OCI-LY1 (cell line): Measurements from ENCODE around the gene LDAF1.

Experiments
- H2AFZ ChIP-seq: fragments of 200-600 bp; sonication (generic), shearing (Covaris generic); 2 replicates; pipeline ENCODE4 v1.6.0; 2014; ENCODE audit warnings: antibody characterized with exemption, mild to moderate bottlenecking, low read length
- H3F3A ChIP-seq: fragments of 200-600 bp; sonication (generic), shearing (Covaris generic); 2 replicates; pipeline ENCODE4 v1.6.0; 2014; ENCODE audit warnings: mild to moderate bottlenecking, antibody characterized with exemption, low read length, moderate library complexity; ENCODE audit not compliant: insufficient read depth
- H3K27ac ChIP-seq: fragments of 200-600 bp; sonication (generic); 2 replicates; pipeline ENCODE4 v1.5.1; 2014; ENCODE audit warnings: low read length, mixed run types, mild to moderate bottlenecking, low read depth; ENCODE audit not compliant: poor library complexity, severe bottlenecking
- H3K27me3 ChIP-seq: fragments of 200-600 bp; sonication (generic); 2 replicates; pipeline ENCODE4 v1.6.0; 2014; ENCODE audit warnings: antibody characterized with exemption, mild to moderate bottlenecking, low read length, moderate library complexity; ENCODE audit not compliant: insufficient read depth
- H3K36me3 ChIP-seq: fragments of 200-600 bp; sonication (generic); 2 replicates; pipeline ENCODE4 v1.6.1; 2014; ENCODE audit warnings: mild to moderate bottlenecking, antibody characterized with exemption, low read length, moderate library complexity, mixed read lengths; ENCODE audit not compliant: insufficient read depth
- H3K4me1 ChIP-seq: fragments of 200-600 bp; sonication (generic); 2 replicates; pipeline ENCODE4 v1.5.1; 2014; ENCODE audit warnings: mild to moderate bottlenecking, low read length, moderate library complexity; ENCODE audit not compliant: insufficient read depth, severe bottlenecking
- H3K4me2 ChIP-seq: fragments of 200-600 bp; sonication (generic), shearing (Covaris generic); 2 replicates; pipeline ENCODE4 v1.6.1; 2014; ENCODE audit warnings: low read length
- H3K4me3 ChIP-seq: fragments of 200-600 bp; sonication (generic); 2 replicates; pipeline ENCODE4 v1.5.1; 2014; ENCODE audit warnings: low read length, low read depth, mild to moderate bottlenecking, mixed read lengths; ENCODE audit not compliant: poor library complexity, severe bottlenecking
- H3K79me2 ChIP-seq: fragments of 200-600 bp; shearing (Covaris generic); 2 replicates; pipeline ENCODE4 v1.6.1; 2016; ENCODE audit warnings: mixed run types, low read length, mixed read lengths; ENCODE audit not compliant: insufficient read depth
- H3K9ac ChIP-seq: fragments of 200-600 bp; sonication (generic), shearing (Covaris generic); 2 replicates; pipeline ENCODE4 v1.6.1; 2014; ENCODE audit warnings: mild to moderate bottlenecking, low read length, mixed read lengths
- H3K9me2 ChIP-seq: fragments of 200-600 bp; sonication (generic), shearing (Covaris generic); 2 replicates; pipeline ENCODE4 v1.6.1; 2014; ENCODE audit warnings: low read depth, mild to moderate bottlenecking, low read length, mixed read lengths
- H3K9me3 ChIP-seq: fragments of 200-600 bp; shearing (Covaris generic); 2 replicates; pipeline ENCODE4 v1.6.1; 2014; ENCODE audit warnings: low read length, mixed read lengths
- H4K20me1 ChIP-seq: fragments of 200-600 bp; sonication (generic), shearing (Covaris generic); 2 replicates; pipeline ENCODE4 v1.6.0; 2016; ENCODE audit warnings: mild to moderate bottlenecking, low read length; ENCODE audit not compliant: insufficient read depth
- EZH2 ChIP-seq: fragments of 200-600 bp; sonication (generic), shearing (Covaris generic); IDR thresholded peaks from 2 replicates; pipeline ENCODE4 v1.8.0; 2017; ENCODE audit warnings: borderline replicate concordance, mixed run types, mild to moderate bottlenecking, antibody characterized with exemption, low read length, moderate library complexity, mixed read lengths
- TF ChIP-seq, protein P1 (sequence below): fragments of 200-600 bp; sonication (generic), shearing (Covaris generic); IDR thresholded peaks from 2 replicates; pipeline ENCODE4 v1.5.1; 2017; ENCODE audit warnings: mild to moderate bottlenecking, antibody characterized with exemption, low read length, moderate library complexity, mixed read lengths

LDAF1 gene

DNA sequence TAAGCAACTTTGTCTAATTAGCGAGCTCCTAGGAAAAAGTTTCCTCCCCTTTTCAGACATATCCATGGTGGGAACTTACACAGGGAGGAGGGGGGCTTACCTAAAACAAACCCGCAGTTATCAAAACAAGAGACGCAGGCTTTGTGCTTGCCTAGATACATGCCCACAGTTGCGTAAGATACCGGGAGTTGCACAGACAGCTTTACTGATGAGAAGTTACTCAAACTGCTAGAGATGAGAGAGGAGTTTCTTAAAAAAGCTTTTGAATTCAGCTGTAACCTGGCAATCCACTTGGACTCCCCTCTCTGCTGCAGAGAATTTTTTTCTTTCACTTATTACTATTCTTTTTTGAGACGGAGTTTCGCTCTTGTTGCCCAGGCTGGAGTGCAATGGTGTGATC lies 59.7 kb downstream of the LDAF1 start:
- no peaks in the 10 kb centered on the region for H3K79me2 ChIP-seq
- no peak overlapping the region for H3K27ac ChIP-seq
- H2AFZ ChIP-seq = no peak overlapping the region
- H3K27me3 ChIP-seq = peaks cover 7% of the 10 kb centered on the region; the same call in 1 of the 2 replicates
- no peaks in the 10 kb centered on the region for H4K20me1 ChIP-seq
- H3K9ac ChIP-seq = no peak overlapping the region
- H3K36me3 ChIP-seq = no peaks in the 10 kb centered on the region
- no peaks in the 10 kb centered on the region for H3K4me1 ChIP-seq
- no peak overlapping the region for H3K4me3 ChIP-seq
- H3K9me3 ChIP-seq = no peaks in the 10 kb centered on the region
- H3K4me2 ChIP-seq = no peak overlapping the region
- no peaks in the 10 kb centered on the region for H3K9me2 ChIP-seq
- TF ChIP-seq EZH2 = no peak
- TF ChIP-seq, protein P1, sequence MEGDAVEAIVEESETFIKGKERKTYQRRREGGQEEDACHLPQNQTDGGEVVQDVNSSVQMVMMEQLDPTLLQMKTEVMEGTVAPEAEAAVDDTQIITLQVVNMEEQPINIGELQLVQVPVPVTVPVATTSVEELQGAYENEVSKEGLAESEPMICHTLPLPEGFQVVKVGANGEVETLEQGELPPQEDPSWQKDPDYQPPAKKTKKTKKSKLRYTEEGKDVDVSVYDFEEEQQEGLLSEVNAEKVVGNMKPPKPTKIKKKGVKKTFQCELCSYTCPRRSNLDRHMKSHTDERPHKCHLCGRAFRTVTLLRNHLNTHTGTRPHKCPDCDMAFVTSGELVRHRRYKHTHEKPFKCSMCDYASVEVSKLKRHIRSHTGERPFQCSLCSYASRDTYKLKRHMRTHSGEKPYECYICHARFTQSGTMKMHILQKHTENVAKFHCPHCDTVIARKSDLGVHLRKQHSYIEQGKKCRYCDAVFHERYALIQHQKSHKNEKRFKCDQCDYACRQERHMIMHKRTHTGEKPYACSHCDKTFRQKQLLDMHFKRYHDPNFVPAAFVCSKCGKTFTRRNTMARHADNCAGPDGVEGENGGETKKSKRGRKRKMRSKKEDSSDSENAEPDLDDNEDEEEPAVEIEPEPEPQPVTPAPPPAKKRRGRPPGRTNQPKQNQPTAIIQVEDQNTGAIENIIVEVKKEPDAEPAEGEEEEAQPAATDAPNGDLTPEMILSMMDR = no peak
- H3F3A ChIP-seq = no peaks in the 10 kb centered on the region

DNA sequence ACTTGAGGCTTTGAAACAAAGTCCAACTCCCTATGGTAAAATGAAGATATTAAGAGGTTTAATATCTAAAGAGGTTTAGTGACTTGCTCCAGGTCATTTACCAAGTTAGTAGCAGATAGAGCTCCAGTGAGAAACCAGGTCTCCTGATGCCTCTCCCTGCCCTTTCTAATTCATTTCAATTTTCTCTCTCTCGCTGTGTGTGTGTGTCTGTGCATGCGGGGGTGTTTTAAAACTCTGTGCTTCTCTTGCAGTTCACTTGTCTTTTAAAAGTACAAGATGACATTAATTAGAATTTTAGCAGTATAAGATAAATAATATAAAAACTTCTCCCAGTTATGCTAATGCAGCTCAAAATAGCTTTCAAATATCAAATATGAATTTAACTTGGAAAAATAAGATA lies 61.1 kb downstream of the LDAF1 start:
- H3K4me1 ChIP-seq = no peaks in the 10 kb centered on the region
- H3K4me2 ChIP-seq = no peak overlapping the region
- no peak overlapping the region for H3K4me3 ChIP-seq
- no peak overlapping the region for H3K9ac ChIP-seq
- H4K20me1 ChIP-seq = no peaks in the 10 kb centered on the region
- TF ChIP-seq, protein P1 = no peak
- TF ChIP-seq EZH2 = no peak
- H3K36me3 ChIP-seq = no peaks in the 10 kb centered on the region
- peaks cover 7% of the 10 kb centered on the region; the same call in 1 of the 2 replicates for H3K27me3 ChIP-seq
- no peaks in the 10 kb centered on the region for H3K9me2 ChIP-seq
- H3K27ac ChIP-seq = no peak overlapping the region
- no peaks in the 10 kb centered on the region for H3F3A ChIP-seq
- H3K9me3 ChIP-seq = no peaks in the 10 kb centered on the region
- H3K79me2 ChIP-seq = no peaks in the 10 kb centered on the region
- H2AFZ ChIP-seq = no peak overlapping the region

DNA sequence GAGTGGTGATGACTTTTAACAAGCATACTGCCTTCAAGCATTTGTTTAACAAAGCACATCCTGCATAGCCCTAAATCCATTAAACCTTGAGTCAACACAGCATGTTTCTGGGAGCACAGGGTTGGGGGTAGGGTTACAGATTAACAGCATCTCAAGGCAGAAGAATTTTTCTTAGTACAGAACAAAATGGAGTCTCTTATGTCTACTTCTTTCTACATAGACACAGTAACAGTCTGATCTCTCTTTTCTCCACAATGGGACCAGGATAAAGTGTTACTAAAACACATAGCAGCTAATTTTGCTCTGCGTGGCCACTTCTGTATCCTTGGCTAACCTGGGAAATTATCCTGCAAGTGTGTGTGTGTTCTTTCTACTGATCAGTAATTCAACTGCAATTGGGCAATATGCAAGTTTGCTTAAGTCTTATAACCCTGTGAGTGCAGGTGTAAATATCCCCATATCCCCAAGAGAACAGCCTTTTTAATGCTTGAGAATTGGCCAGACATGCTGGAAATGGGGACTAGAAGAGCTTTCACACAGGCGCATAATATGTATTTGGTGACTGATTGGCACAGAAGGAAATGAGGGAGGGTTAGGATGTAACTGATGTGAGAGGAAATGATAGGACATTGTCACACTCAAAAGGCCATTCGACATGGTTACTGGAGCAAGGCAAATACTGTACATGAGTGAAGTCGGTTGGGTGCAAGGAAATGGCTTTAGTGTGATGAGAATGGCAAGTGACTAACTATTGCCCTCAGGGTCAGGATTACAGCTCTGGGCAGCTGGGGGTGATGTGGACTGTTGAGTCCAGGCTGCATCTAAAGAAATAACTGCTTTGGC lies 64.2 kb downstream of the LDAF1 start:
- Histone ChIP-seq H3K4me2 (no peak overlapping the region), H3K79me2 (no peaks in the 10 kb centered on the region), H4K20me1 (no peaks in the 10 kb centered on the region), H3K27ac (no peak overlapping the region), H3K27me3 (no peaks in the 10 kb centered on the region), H2AFZ (no peak overlapping the region), H3F3A (no peaks in the 10 kb centered on the region), H3K9ac (no peak overlapping the region), H3K4me3 (no peak overlapping the region), H3K4me1 (no peaks in the 10 kb centered on the region), H3K9me2 (no peaks in the 10 kb centered on the region), H3K9me3 (no peaks in the 10 kb centered on the region), H3K36me3 (no peaks in the 10 kb centered on the region)
- TF ChIP-seq, protein P1 = no peak
